ENCODE measurements around the gene SLC47A2. TPM values are rescaled to one million over a fixed set of nuclear protein-coding genes. Genes with fewer than 3 reads are reported as not detected.

Gene SLC47A2
- total RNA-seq, 1 experiment from 2014 or later = 62.1 TPM

DNA sequence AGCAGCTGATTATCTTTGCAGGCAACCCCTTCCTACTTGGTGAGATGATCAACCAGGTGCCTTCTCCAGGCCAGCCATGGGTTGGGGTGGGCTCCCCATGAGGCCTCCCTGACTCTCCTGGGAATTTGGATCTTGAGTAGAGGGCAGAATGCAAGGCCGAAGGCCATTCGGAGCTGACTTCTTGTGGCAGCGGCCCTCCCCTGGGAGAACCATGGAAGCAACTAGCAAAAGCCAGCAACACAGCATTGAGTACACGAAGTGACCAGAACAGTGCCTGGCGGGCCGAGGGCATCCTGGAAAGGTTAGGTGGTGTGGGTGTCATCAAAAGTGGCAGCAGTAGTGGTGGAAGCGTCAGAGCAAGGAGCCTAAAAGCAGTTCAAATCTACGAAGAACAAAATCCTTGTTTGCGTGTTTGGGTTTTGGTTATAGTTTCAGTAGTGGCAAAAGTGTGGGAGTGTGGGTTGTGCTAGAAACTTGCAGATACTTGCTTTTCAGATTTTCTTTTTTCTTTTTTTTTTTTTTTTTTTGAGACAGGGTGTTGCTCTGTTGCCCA, 33.7 kb upstream of the SLC47A2 start:
- in situ Hi-C loops (cut with HindIII; ENCODE audit: low pct_unique_long_range_greater_than_20kb, low sequenced_read_pairs) = no loop called here

DNA sequence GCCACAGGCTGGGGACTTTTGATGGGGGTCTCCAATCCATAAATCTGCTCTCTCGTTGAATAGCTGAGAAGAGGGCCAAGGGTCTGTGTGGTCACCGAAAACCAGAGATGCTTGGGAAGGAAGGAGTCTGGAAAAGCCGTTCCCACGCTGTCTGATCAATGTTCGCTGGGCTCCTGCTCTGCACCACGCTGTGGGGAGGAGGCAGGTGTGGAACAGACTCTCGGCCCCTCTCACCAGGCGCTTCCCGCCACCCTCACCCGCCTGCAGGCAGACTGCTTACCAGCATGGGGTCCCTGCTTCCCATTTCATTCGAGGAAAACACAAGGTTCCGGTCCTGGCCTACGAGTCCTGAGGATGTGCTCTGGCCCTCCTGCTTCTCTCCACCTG, 32.4 kb upstream of the SLC47A2 start:
- in situ Hi-C loops (cut with HindIII; ENCODE audit: low pct_unique_long_range_greater_than_20kb, low sequenced_read_pairs) = no loop called here
- no peak for DNase-seq (ENCODE audit: low read depth)

More for the DNA sequence above, 33.7 kb upstream of the SLC47A2 start:
- DNase-seq (ENCODE audit: low read depth) = no peak

DNA sequence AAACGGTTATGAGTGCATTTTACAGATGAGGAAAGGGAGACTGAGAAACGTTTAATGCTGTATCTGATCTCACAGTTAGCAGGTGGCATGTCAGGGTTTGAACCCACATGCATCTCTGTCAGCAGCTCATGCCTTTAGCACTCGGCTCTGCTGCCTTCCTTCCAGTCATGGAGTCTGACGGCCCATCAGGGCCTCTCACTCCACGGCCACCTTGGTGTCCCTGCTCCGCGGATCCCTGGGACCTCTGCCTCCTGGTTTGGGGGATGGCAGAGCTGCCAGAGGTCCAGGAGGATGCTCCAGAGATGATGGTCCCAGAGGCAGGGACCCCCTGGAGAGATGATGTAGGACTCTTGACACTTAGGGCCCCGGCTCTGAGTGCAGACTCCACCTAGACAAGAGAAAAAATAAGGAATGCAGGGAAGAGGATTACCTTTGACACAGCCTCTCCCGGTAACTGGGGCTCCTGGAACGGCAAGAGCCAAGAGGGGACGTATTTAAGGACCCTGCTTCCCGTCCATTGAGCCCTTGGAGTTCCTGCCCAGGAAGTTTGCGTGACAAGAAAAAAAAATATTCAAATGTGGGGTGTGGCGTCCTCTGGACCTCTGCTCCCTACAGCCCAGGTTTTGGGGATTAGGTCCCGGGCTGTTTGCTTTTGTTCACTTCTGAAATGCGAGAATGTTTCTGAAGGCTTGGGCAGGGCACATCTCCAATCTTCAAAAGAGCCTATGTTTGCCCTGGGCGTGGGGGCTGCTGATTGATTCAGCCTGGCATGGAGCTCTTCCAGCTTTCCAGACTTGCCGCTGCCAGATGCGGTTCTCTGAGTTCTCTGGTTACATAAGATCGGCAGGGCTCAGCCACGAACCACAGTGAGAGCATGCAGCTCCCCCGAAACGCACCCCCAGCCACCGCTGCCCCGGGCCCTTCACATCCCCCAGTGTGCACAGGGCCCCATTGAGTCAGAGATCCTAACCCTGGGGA, 31.7 kb upstream of the SLC47A2 start, which contains the start of gene ALDH3A1:
Gene ALDH3A1, minus strand, starts transcription at position 470 of the 978 bp plus-strand sequence. CDS start 3,169 bp downstream, outside the sequence.
- no peak for DNase-seq (ENCODE audit: low read depth)
- in situ Hi-C loops (cut with HindIII; ENCODE audit: low pct_unique_long_range_greater_than_20kb, low sequenced_read_pairs) = no loop called here

DNA sequence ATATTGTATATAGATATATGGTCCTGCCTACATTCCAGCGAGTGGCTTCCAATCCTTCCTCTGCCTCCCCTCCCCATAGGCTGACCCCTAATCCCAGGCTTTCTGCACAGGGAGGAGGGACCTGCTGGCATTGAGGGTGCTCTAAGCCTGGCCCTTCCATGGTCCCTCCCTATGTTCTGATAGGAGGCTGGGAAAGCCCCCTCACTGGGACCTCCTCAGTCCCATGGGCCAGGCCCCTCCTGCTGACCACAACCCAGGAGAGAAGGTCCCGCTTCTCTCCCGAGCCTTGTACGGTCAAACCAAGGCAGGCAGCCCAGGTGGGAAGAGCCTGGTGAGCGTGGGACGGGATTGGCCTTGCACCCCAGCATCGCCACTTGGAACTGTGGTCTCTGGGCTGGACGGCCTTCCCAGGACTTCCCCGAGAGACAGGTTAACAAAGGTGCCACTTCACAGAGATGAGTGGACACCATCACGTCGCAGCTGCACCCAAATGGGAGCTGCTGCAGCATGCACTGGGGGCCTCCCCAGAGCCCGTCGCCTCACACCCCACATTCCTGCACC, 30.9 kb upstream of the SLC47A2 start:
- no peak for DNase-seq (ENCODE audit: low read depth)
- in situ Hi-C loops (cut with HindIII; ENCODE audit: low pct_unique_long_range_greater_than_20kb, low sequenced_read_pairs) = no loop called here

DNA sequence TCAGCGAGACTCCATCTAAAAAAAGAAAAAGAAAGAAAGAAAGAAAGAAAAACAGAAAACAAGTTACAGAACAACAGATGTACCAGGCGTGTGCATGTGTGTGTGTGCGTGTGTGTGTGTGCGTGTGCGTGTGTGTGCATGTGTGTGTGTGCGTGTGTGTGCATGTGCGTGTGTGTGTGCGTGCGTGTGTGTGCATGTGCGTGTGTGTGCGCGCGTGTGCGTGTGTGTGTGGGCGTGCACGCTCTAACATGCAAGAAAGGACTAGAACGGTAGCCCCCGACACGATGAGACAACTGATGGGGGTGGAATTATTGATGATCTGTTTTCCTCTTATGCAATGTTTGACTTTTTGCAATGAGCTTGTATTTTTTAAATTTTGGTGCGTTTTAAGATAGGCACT, 30.1 kb upstream of the SLC47A2 start:
- in situ Hi-C loops (cut with HindIII; ENCODE audit: low pct_unique_long_range_greater_than_20kb, low sequenced_read_pairs) = no loop called here
- DNase-seq (ENCODE audit: low read depth) = no peak

DNA sequence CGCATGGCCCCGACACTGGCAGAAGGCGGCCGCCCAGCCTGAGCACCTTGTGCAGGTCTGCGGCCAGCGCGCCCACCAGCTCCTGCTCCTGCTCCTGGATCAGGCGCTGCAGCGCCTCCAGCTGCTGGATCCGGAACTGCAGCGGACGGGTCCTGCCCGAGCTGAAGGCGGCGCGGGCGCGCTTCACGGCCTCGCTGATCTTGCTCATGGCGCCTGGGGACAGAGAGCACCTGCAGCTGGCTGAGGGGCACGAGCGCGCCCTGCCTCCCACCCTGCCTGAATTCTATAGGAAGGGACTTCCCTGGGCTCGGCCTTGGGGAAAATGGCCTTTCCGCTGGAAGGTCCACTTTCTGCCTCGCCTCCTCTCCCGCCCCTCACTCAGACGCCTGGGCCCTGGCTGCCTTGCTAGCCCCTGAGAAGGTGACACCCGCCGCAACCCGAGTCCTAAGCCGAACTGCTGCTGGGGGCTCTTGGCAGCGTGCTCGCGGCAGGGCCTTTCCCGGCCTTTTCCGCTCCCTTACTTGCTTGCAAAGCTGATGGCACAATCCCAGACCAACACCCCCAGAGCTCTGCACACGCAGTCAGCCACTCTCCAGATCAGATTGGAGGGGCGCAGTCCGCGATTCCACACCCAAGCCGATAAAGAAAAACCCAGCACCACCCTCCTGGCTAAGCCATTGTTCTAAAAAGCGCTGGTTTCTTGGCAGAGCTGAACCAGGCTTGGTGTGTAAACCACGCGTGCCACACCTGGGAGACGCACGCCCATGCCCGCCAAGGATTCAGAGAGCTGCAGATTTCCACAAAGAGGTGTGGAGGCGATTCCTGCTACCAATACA, 28.8 kb upstream of the SLC47A2 start:
- in situ Hi-C loops (cut with HindIII; ENCODE audit: low pct_unique_long_range_greater_than_20kb, low sequenced_read_pairs) = no loop called here
- no peak for DNase-seq (ENCODE audit: low read depth)

DNA sequence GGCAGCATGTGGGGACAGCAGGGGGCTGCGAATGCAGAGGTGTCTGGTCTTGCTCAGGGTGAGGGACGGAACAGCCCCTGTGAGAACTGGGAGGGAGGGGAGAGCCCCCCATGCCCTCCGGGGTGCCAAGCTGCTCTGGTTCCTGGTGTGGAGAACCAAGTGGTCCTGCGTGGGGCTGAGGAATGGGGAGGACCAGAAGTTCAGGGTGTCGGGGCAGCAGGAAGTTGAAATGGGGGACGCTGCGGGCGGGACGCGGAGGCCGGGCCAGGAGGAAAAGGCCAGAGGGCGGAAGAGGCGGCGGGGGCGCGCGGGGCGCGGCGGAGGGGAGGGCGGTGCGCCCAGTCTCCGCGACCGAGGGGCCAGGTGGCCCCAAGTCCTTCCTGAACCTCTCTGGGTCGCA, 28.1 kb upstream of the SLC47A2 start:
- in situ Hi-C loops (cut with HindIII; ENCODE audit: low pct_unique_long_range_greater_than_20kb, low sequenced_read_pairs) = no loop called here
- no peak for DNase-seq (ENCODE audit: low read depth)

DNA sequence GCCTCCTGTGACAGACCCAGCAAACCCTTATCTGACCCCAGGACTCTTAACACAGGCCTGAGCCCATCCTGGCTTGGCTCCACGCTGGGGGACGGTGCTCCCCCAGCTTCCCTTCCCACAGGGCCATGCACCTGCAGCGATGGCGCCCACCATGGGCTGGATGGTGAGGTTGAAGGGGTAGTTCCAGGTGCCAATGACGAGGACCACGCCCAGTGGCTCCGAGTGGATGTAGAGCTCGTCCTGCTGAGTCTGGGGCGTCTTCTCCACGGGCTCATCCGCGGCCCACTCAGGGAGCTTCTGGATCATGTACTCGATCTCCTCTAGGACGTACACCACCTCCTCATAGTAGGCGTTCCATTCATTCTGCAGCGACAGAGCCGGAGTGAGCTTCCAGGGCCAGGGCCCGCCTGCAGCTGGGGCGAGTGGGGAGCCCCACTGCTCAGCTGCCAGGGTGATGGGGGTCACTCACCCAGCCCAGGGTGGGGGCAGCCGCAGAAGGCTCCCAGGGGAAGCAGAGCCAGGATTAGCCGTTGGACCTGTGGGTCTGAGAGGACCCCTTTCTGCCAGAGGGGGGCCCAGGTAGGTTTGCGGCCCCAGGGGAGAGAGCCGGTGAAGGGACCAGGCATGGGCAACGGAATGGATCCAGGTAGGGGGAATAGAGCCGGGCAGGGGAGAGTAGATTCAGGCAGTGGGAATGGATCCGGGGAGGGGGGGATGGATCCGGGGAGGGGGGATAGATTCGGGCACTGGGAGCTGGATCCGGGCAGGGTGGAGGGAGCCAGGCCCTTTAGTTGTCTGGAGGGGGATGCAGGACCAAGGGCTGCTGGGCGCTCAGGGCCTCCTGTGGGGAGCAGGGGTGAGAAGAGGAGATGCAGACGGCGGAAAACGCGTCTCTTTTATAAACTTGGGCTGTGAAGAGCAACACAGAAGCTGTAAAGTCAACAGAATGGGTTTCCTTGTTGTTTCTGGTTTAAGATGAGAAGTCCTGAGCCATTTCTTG, 27.0 kb upstream of the SLC47A2 start:
- in situ Hi-C loops (cut with HindIII; ENCODE audit: low pct_unique_long_range_greater_than_20kb, low sequenced_read_pairs) = no loop called here
- no peak for DNase-seq (ENCODE audit: low read depth)

DNA sequence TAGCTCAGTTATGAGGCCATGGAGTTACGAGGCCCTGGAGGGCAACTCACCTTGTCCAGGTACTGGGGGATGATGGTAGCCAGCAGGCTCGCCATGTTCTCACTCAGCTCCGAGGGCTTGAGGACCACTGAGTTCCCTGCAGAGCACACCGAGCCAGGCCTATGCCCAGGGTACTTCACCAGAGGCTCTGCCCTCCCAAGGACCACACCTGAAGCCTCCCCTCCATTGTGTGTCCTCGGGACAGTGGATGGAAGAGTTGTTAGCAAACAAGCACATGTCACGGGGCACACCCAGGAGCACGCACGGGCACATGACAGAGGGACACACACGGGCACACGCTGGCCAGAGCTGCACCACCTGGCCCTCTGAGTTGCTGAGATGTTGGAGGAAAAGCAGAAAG, 26.1 kb upstream of the SLC47A2 start:
- no peak for DNase-seq (ENCODE audit: low read depth)
- in situ Hi-C loops (cut with HindIII; ENCODE audit: low pct_unique_long_range_greater_than_20kb, low sequenced_read_pairs) = no loop called here

DNA sequence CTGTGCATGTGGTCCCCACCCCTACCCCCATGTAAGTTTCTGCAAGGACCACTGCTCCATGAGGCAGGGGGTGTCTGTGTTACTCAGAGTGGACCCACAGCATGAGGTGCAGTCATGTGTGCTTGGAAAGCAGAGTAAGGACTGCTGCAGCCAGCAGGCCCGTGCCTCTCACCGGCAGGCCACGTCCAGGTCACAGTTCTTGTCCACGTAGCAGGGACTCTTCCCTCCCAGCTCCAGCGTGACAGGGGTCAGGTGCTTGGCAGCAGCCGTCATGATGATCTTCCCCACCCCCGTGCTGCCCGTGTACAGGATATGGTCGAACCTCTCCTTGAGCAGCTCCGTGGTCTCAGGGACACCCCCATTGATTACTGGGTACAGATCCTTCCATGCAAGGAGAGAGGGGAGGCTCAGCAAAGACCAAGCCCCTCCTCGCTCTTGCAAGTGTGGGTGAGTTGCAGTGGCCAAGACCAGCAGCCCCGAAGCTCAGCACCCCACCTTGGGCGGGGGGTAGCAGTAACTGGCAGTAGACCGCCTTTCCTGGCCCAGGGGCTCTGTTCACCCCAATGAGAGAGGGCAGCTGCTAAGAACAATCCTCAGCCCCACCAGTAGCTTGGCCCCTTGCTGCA, 25.6 kb upstream of the SLC47A2 start:
- no peak for DNase-seq (ENCODE audit: low read depth)
- in situ Hi-C loops (cut with HindIII; ENCODE audit: low pct_unique_long_range_greater_than_20kb, low sequenced_read_pairs) = no loop called here

DNA sequence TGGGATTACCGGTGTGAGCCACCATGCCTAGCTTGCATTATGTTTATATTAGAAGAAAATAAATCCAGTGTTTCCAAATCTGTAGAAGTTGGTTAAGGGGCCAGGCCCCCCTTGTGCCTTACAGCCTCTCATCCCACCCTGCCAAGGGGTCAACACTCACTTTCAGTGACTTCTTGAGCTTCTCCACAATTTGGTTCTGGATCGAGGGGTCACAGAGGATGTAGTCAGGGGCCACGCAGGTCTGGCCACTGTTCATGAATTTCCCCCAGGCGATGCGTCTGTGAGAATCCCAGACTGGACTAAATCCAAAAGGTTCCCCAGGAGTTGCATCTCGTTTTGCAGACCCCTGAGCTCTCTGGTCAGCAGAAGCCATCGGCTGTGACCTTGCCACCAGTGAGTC, 24.5 kb upstream of the SLC47A2 start:
- DNase-seq (ENCODE audit: low read depth) = no peak
- in situ Hi-C loops (cut with HindIII; ENCODE audit: low pct_unique_long_range_greater_than_20kb, low sequenced_read_pairs) = no loop called here

DNA sequence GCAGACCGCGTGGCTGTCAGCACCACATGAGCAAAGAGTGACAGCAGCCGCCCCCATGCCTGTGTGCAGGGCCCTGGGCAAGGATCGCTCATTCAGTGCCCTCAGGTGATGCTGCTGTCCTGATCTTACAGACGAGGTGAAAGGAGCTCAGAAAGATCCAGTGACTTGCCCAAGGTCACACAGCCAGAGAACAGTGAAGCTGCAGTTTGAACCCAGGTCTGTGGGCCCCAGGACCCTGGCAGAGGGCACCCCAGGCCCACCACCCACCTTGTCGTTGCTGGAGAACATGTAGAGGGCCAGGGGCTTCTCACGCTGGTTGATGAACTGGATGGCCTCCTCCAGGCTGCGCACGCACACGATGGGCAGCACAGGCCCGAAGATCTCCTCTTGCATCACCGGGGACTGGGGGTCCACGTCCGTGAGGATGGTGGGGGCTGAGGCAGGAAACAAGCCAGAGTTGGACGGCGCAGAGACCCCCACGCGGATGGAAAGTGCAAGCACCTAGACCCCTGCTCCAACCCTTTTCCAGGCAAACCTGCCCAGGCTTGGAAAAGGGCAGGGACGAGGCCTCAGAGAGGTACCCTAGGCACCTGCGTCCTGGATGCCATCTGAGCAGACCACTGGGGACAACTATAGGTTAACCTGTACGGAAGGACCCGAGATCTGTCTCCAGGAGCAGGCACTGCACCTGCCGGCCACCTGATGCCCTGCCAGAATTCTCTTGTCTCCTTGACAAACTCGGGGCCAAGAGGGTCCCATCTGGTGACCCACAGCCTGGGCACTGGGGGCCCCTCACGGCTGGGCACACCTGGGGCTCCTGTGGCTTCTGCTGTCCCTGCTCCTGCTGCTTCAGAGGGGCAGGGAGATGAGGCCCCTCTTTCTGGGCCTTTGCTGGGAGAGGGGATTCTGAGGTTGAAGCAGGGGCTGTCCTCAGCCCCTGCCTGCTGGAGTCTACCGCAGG, 23.1 kb upstream of the SLC47A2 start:
- in situ Hi-C loops (cut with HindIII; ENCODE audit: low pct_unique_long_range_greater_than_20kb, low sequenced_read_pairs) = no loop called here
- DNase-seq (ENCODE audit: low read depth) = no peak

DNA sequence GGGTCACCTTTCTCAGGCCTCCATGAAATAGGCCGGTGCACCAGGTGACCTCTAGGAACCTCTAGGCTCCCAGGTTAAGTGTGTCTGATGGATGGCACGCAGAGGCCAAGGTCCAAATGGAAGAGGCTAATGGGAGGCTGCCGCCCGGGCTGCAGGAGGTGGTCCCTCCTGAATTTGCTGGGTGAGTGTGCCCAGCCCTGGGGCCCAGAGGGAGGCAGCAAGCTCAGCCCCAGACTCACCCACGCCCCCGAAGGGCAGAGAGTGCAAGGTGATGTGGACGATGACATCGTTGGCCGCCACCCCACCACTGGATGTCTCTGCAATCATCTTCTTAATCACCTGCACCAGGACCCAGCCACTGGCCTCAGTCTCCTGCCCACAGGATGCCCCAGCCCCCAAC, 22.4 kb upstream of the SLC47A2 start:
- in situ Hi-C loops (cut with HindIII; ENCODE audit: low pct_unique_long_range_greater_than_20kb, low sequenced_read_pairs) = no loop called here
- DNase-seq (ENCODE audit: low read depth) = no peak

DNA sequence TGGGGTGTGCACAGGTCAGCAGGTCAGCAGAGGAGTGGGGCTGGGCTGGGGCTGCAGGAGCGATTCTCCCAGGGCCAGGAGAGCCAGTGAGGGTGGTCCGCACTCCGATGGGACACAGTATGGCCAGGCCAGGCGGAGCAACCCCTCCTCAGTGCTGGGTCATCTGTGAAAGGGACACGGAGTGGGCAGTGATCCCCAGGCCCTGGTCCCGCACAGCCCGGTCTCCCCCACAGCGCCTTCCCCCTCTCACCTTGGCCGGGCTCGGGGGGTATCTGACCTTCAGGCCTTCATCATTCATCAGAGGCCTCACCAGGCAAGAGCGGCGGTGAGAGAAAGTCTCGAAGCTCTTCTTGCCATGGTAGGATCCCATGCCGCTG, 21.7 kb upstream of the SLC47A2 start:
- in situ Hi-C loops (cut with HindIII; ENCODE audit: low pct_unique_long_range_greater_than_20kb, low sequenced_read_pairs) = no loop called here
- no peak for DNase-seq (ENCODE audit: low read depth)

DNA sequence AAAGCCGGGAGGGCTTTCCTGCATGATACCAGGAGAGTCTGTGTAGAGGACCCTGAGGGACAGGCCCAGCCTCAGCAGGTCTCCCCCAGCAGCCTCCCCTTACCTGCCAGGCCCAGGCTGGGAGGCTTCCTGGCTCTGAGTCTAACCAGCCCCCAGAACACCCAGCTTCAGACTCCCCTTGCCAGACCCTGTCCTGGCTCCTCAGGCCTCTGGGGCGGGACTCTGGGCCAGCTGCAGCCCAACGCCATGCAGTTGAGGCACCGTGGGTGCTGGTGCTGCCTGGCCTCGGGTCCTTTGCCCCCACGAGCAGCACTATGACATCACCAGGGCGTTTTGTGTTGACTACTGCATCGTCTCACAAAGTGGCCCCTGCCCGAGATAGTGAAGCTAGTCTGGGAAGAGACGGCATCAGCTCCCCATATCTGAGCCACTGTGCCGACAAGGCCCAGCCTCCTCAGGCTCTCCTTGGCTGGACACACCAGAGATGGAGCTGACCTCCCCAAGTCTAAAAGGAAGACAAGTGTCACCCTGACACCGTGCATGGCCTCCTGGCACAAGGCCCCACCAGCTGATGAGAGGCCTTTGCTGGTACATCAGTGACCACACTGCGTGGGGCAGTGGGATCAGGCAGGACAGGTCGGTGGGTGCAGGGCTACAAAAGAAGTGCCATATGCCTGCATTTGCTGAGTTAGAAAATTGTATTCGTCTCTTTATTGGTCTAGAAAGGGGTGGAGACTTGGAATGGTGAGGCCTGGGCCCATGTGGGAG, 21.1 kb upstream of the SLC47A2 start:
- in situ Hi-C loops (cut with HindIII; ENCODE audit: low pct_unique_long_range_greater_than_20kb, low sequenced_read_pairs) = no loop called here
- DNase-seq (ENCODE audit: low read depth) = no peak

All from Caki2 (cell line).